Neural progenitor cell (in vitro differentiated cells): ENCODE measurements around the gene MYBPH.

ENCODE experiments used
- CTCF ChIP-seq: fragments of 200-600 bp; sonication (generic); IDR thresholded peaks from 2 replicates; pipeline ENCODE4 v1.5.1; 2017; ENCODE audit warnings: antibody characterized with exemption, mild to moderate bottlenecking
- EZH2 ChIP-seq: fragments of 200-600 bp; sonication (generic); IDR thresholded peaks from 2 replicates; pipeline ENCODE4 v1.6.1; 2017; ENCODE audit warnings: antibody characterized with exemption, mild to moderate bottlenecking, moderate library complexity

- TF ChIP-seq CTCF (no peak), EZH2 (no peak)
Measured at GRCh38 chr1:203197625-203198024, 22.0 kb upstream of the MYBPH start.
